Heart left ventricle (tissue), 16 donors: ENCODE results near the gene BMP2. TPM values are rescaled to one million over a fixed set of nuclear protein-coding genes. Genes with fewer than 3 reads are reported as not detected.

ENCODE experiments used
- ATAC-seq, 4 donors: fragments of 200-7000 bp; cut with Tn5 transposase; one replicate each; pipeline ENCODE4 v1.9.1; 2020 to 2022; ENCODE audit warnings: moderate library complexity in 4 of 4, mild to moderate bottlenecking in 3 of 4, moderate number of reproducible peaks in 1 of 4
- DNase-seq, 5 donors: peaks; one replicate each; pipeline ENCODE4 v3.0.0-alpha.2; 2020
- H3K27ac ChIP-seq, 12 donors: fragments of 200-600 bp; sonication (generic) in 4 of 12; one replicate each; pipeline versions ENCODE4 v1.5.0 to v1.8.0; 2016 to 2022; ENCODE audit warnings: mild to moderate bottlenecking in 2 of 12
- H3K27me3 ChIP-seq, 9 donors: fragments of 200-600 bp; sonication (generic) in 2 of 9; one replicate each; pipeline versions ENCODE4 v1.5.1 to v1.8.0; 2016 to 2022; ENCODE audit warnings: mild to moderate bottlenecking in 3 of 9
- H3K36me3 ChIP-seq, 9 donors: fragments of 200-600 bp; sonication (generic) in 2 of 9; one replicate each; pipeline versions ENCODE4 v1.5.0 to v1.8.0; 2018 to 2022; ENCODE audit warnings: mild to moderate bottlenecking in 2 of 9
- H3K4me1 ChIP-seq, 12 donors: fragments of 200-600 bp; sonication (generic) in 4 of 12; one replicate each; pipeline versions ENCODE4 v1.5.0 to v1.8.0; 2016 to 2022; ENCODE audit warnings: mild to moderate bottlenecking in 3 of 12
- H3K4me3 ChIP-seq, 12 donors: fragments of 200-600 bp; sonication (generic) in 4 of 12; one replicate each; pipeline versions ENCODE4 v1.5.0 to v1.8.0; 2017 to 2022; ENCODE audit warnings: mild to moderate bottlenecking in 9 of 12, moderate library complexity in 4 of 12
- H3K9me3 ChIP-seq, 12 donors: fragments of 200-600 bp; sonication (generic) in 4 of 12; one replicate each; pipeline versions ENCODE4 v1.5.0 to v1.8.0; 2016 to 2022; ENCODE audit warnings: mild to moderate bottlenecking in 1 of 12
- CTCF ChIP-seq, 12 donors: fragments of 200-600 bp; sonication (generic) in 4 of 12; IDR thresholded peaks; one replicate each; pipeline versions ENCODE4 v1.5.0 to v1.8.0; 2018 to 2022; ENCODE audit warnings: antibody characterized with exemption in 12 of 12, mild to moderate bottlenecking in 5 of 12
- POLR2A ChIP-seq, 2 donors: fragments of 450-650 bp; IDR thresholded peaks; one replicate each; pipeline ENCODE4 v1.6.1; 2017; ENCODE audit warnings: antibody characterized with exemption in 2 of 2, mild to moderate bottlenecking in 2 of 2, moderate library complexity in 2 of 2
- WGBS, 4 donors: extraction: QIAGEN DNeasy Blood & Tissue Kit in 2 of 4; methylation state at CpG; one replicate each; pipeline versions ENCODE4 v1.1.5 to v1.1.7; 2013 to 2018; 5-methylcytosine and 5-hydroxymethylcytosine counted together
- intact Hi-C, 10 donors: fragments of 100-400 bp; cut with DNase I; formaldehyde crosslinking; loops; one replicate each; pipeline versions ENCODE4 v1.11.1 to v1.14.2; 2022
- polyA plus RNA-seq, 2 donors: library from polyadenylated mRNA; stranded (reverse); fragments of 200-250 nt; gene quantifications; one replicate each; pipeline ENCODE4 v1.2.3, GENCODE V29; 2013
- total RNA-seq, 9 donors: library from RNA; depleted of rRNA in 2 of 9; stranded (reverse); fragments of >200 nt in 2 of 9; fragmentation: NEBNext Ultra II Directional in 3 of 9; extraction: Animal tissue kit (Norgen Biotek cat#: 25700) in 3 of 9; gene quantifications; one replicate each; pipeline versions ENCODE4 v1.1.0 to v1.2.4, GENCODE V29; 2016 to 2023
- donor health status: ischemic (EF 13 %, LVEDD 7.1; RV severe dilation, severe dysfunction).
- donor health status: healthy with polysubstance abuse.
- donor health status: DM: no; HTN: yes; CAD: no.
- donor health status: DM: no; HTN: no; CAD: no.
- donor health status: ischemic (EF 25% LVEDD 6.9; RV normal size, moderate dysfunction).
- donor health status: ischemic (EF 25% LVEDD 5.7; RV mildly dilated, moderate dysfunction).
- donor health status: healthy.
- donor health status: DM: yes; HTN: yes; CAD: no.
- donor health status: ischemic (EF 35%, LVEDD 5.7; RV mildly dilated, moderate dysfunction).
- donor health status: nonischemic (EF 11% LVEDD 7.7; RV severe dilation, severe dysfunction).
- donor health status: DM: yes; HTN: yes; CAD: no.
- donor health status: PGD.
- donor health status: ischemic (EF 29% LVEDD 5.4; RV normal size, mild dysfunction).
- donor health status: nonischemic (EF 23%, LVEDD 6.1; RV moderate dilation, normal function).

Gene BMP2
- total and polyA plus RNA-seq, 11 donors = 0.72 to 6.2 (median 2.2) TPM

- peak; percentile 28 to 64 (median 34) for DNase-seq
- no peak for TF ChIP-seq POLR2A (IDR thresholded peaks at IDR 0.05)
- TF ChIP-seq CTCF (IDR thresholded peaks at IDR 0.05) = no peak
- Histone ChIP-seq H3K4me3 (peak overlapping the region; percentile 59 to 89 (median 75)), H3K36me3 (no peaks in the 10 kb centered on the region), H3K4me1 (peaks cover 0 to 28% (median 8%) of the 10 kb centered on the region in 12 donors), H3K27me3 (peaks cover 0 to 48% (median 0%) of the 10 kb centered on the region in 9 donors), H3K27ac (peak overlapping the region in 11 of 12 donors; percentile 19 to 82 (median 64)), H3K9me3 (no peaks in the 10 kb centered on the region)
- WGBS, 4 donors = 1% methylated on average over 60 to 70 of the region's 70 CpGs
- intact Hi-C loops = loop anchor here in 8 of 10 donors (5.0 to 10.0 kb wide), 11 partner anchors 131 to 1954 kb away; no protein-coding TSS in a partner anchor
- ATAC-seq = peak; percentile 19 to 51 (median 23)
Observed at GRCh38 chr20:6768228-6769140, 998 bp downstream of the BMP2 start.

DNA sequence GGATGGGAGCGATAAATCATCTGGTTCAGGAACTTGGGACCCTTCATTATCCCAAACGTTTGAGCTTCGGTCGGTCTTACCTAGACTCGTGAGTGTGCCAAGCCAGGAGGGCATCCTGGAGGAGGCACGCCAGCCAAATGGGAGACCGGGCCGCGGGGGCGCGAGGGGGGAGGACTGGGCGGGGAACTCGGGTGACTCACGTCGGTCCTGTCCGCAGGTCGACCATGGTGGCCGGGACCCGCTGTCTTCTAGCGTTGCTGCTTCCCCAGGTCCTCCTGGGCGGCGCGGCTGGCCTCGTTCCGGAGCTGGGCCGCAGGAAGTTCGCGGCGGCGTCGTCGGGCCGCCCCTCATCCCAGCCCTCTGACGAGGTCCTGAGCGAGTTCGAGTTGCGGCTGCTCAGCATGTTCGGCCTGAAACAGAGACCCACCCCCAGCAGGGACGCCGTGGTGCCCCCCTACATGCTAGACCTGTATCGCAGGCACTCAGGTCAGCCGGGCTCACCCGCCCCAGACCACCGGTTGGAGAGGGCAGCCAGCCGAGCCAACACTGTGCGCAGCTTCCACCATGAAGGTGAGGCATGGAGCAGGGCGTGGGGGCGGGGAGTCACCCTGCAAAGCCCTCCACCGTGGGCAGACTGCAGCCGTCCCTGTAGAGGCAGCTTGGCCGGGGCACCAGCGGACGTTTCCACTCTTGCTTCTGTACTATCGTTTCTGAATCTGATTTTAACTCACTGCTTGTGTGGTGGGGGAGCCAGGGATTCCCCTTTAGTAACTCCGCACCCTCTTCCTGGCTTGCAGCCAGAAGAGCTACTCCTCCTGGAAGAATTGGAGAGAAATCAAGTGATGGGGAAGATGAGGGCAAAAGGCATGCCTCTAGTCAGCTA is 2.7 kb downstream of the BMP2 start:
- Histone ChIP-seq H3K9me3 (no peaks in the 10 kb centered on the region), H3K27me3 (peaks cover 0 to 48% (median 0%) of the 10 kb centered on the region in 9 donors), H3K27ac (peak overlapping the region in 2 of 12 donors; percentile 4 to 10), H3K36me3 (no peaks in the 10 kb centered on the region), H3K4me1 (peaks cover 0 to 28% (median 8%) of the 10 kb centered on the region in 12 donors), H3K4me3 (peak overlapping the region; percentile 19 to 89 (median 70))
- peak in 3 of 4 donors; percentile 5 to 37 (median 6) for ATAC-seq
- DNase-seq = peak; percentile 20 to 72 (median 38)
- 4 to 13% (median 5%) methylated on average over 21 to 55 of the region's 55 CpGs for WGBS, 4 donors
- TF ChIP-seq CTCF (IDR thresholded peaks at IDR 0.05) (no peak), POLR2A (IDR thresholded peaks at IDR 0.05) (no peak)
- intact Hi-C loops = loop anchor here in 8 of 10 donors (5.0 to 10.0 kb wide), 11 partner anchors 133 to 1952 kb away; no protein-coding TSS in a partner anchor

- TF ChIP-seq POLR2A (IDR thresholded peaks at IDR 0.05) (no peak), CTCF (IDR thresholded peaks at IDR 0.05) (no peak)
- WGBS, 4 donors = 45 to 59% (median 51%) methylated on average over 3 of the region's 3 CpGs
- intact Hi-C loops = no loop called here
- no peak overlapping the region for H3K27ac ChIP-seq
- no peaks in the 10 kb centered on the region for H3K9me3 ChIP-seq
- peaks cover 0 to 28% (median 8%) of the 10 kb centered on the region in 12 donors for H3K4me1 ChIP-seq
- no peaks in the 10 kb centered on the region for H3K36me3 ChIP-seq
- no peak for ATAC-seq
- peak overlapping the region in 10 of 12 donors; percentile 27 to 89 (median 75) for H3K4me3 ChIP-seq
- no peak for DNase-seq
- peaks cover 0 to 48% (median 0%) of the 10 kb centered on the region in 9 donors for H3K27me3 ChIP-seq
Observed at GRCh38 chr20:6770786-6771100, 3.3 kb downstream of the BMP2 start.
